CD4-positive, alpha-beta memory T cell (primary cell): ENCODE data around the gene EZH2. TPM values are rescaled to one million over a fixed set of nuclear protein-coding genes. Genes with fewer than 3 reads are reported as not detected.
A peak's percentile ranks its signal among the peaks of the same experiment; 100 is the strongest.

Source experiments
- CTCF ChIA-PET: fragments of 350-600 bp; sonication (Branson Sonifier 250); formaldehyde crosslinking; loops from one replicate; lab custom pipeline; 2021; ENCODE audit warnings: inconsistent platforms; ENCODE audit not compliant: partially characterized antibody; lab: Charles Lee
- POLR2A ChIA-PET: fragments of 350-600 bp; sonication (Branson Sonifier 250); formaldehyde crosslinking; loops from one replicate; lab custom pipeline; 2021; ENCODE audit not compliant: partially characterized antibody; lab: Charles Lee
- DNase-seq, 5 donors: peaks; one replicate each; pipeline versions ENCODE4 v3.0.0 to v3.0.0-alpha.2; 2020 to 2022; ENCODE audit warnings: mixed read lengths in 1 of 5
- H3K27ac ChIP-seq: one replicate; pipeline ENCODE4 v1.7.0; 2013; ENCODE audit warnings: low read depth, low read length
- H3K27me3 ChIP-seq: 2 replicates; pipeline ENCODE4 v1.7.0; 2013; ENCODE audit warnings: mild to moderate bottlenecking, low read length, moderate library complexity; ENCODE audit not compliant: insufficient read depth
- H3K36me3 ChIP-seq: 2 replicates; pipeline ENCODE4 v1.7.0; 2013; ENCODE audit warnings: mild to moderate bottlenecking, low read length, moderate library complexity; ENCODE audit not compliant: insufficient read depth
- H3K4me1 ChIP-seq: 2 replicates; pipeline ENCODE4 v1.7.0; 2013; ENCODE audit warnings: mild to moderate bottlenecking, low read length, moderate library complexity; ENCODE audit not compliant: insufficient read depth
- H3K4me3 ChIP-seq, 2 donors: one replicate each; pipeline ENCODE4 v1.7.0; 2013; ENCODE audit warnings: low read length in 2 of 2, mild to moderate bottlenecking in 1 of 2
- H3K9me3 ChIP-seq, 2 donors: one replicate each; pipeline ENCODE4 v1.7.0; 2013; ENCODE audit warnings: low read length in 2 of 2, control low read depth in 1 of 2; ENCODE audit not compliant: control insufficient read depth in 1 of 2
- H3K27ac Mint-ChIP-seq, 7 donors: one replicate each; pipeline ENCODE4 v1.8.0; 2020 to 2021; ENCODE audit warnings: mixed read lengths in 7 of 7, mild to moderate bottlenecking in 6 of 7, inconsistent platforms in 3 of 7, moderate library complexity in 3 of 7
- H3K27me3 Mint-ChIP-seq, 2 donors: one replicate each; pipeline ENCODE4 v1.8.0; 2020 to 2021; ENCODE audit warnings: mixed read lengths in 2 of 2
- H3K36me3 Mint-ChIP-seq, 2 donors: one replicate each; pipeline ENCODE4 v1.8.0; 2020 to 2021; ENCODE audit warnings: mixed read lengths in 2 of 2, inconsistent platforms in 1 of 2, mild to moderate bottlenecking in 1 of 2
- H3K4me1 Mint-ChIP-seq, 4 donors: one replicate each; pipeline ENCODE4 v1.8.0; 2020 to 2021; ENCODE audit warnings: mixed read lengths in 4 of 4, mild to moderate bottlenecking in 1 of 4
- H3K4me3 Mint-ChIP-seq, 8 donors: one replicate each; pipeline ENCODE4 v1.8.0; 2020 to 2021; ENCODE audit warnings: mixed read lengths in 8 of 8, mild to moderate bottlenecking in 7 of 8, moderate library complexity in 6 of 8, inconsistent platforms in 3 of 8
- H3K9me3 Mint-ChIP-seq, 8 donors: one replicate each; pipeline ENCODE4 v1.8.0; 2020 to 2021; ENCODE audit warnings: mixed read lengths in 8 of 8, mild to moderate bottlenecking in 5 of 8, inconsistent platforms in 3 of 8, moderate library complexity in 1 of 8
- intact Hi-C: fragments of 100-400 bp; cut with micrococcal nuclease; formaldehyde crosslinking; loops from one replicate; pipeline ENCODE4 v1.15.1; 2023
- polyA plus RNA-seq, 2 donors: library from polyadenylated mRNA; unstranded; fragments of 300-500 nt; fragmentation: Illumina TruSeq; gene quantifications; one replicate each; pipeline ENCODE4 v1.2.3, GENCODE V29; 2021
- total RNA-seq, 2 experiments: library from RNA; stranded (reverse); gene quantifications; one replicate each; pipeline ENCODE4 v1.2.3, GENCODE V29; 2021

EZH2 gene
- total and polyA plus RNA-seq, 4 experiments from 2014 or later, result 4.3 to 11.3 (median 7.5) TPM

DNA sequence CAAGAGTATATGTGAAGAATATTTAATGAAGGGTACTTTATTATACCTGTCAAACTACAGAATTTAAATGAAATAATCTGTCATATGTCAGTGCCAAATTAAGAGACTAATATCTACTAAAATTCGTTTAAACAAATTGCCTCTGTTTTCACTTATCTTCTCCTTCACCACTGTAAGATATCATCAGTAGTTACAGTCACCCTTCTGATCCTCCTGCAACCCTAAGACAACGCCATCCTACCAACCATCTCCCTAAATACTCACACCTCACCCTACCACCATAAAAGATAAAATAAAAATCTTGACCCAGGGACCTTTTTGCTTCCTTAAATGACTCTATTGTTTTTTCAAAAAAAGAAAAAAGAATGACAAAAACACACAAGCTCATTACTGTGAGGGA lies 20.8 kb downstream of the EZH2 start:
- CTCF ChIA-PET, result no interaction called here
- Mint-ChIP-seq H3K4me3 (peak overlapping the region in 4 of 8 donors; percentile 12 to 31 (median 18)), H3K27ac (peak overlapping the region in 2 of 7 donors; percentile 3 to 24)

DNA sequence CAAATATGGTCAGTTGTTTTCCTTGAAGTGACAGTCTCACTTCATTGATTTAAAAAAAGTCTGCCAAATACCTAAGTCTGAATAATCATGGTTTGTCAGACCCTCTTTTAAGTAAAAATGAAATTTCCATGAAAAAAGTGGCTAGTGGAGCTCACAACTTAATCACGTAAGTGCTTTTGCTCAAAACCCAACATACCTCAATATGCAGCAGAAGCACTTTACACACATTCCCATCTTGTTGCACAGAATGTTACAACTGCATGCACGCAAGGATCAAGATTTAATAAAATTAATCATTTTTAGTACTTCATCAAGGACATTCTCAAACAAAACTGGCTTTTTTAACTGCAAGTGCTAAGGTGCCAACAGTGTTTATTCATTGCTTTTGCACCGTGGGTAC lies 21.6 kb downstream of the EZH2 start:
- Histone ChIP-seq H3K9me3 (no peaks in the 10 kb centered on the region), H3K27ac (no peak overlapping the region), H3K4me1 (peaks cover 21% of the 10 kb centered on the region), H3K4me3 (no peak overlapping the region), H3K36me3 (no peaks in the 10 kb centered on the region), H3K27me3 (no peaks in the 10 kb centered on the region)
- peaks cover 18 to 37% (median 30%) of the 10 kb centered on the region in 4 donors for H3K4me1 Mint-ChIP-seq
- intact Hi-C loops, result no loop called here
- peaks cover under 1 to 2% of the 10 kb centered on the region in 2 donors for H3K36me3 Mint-ChIP-seq
- H3K27me3 Mint-ChIP-seq, result no peaks in the 10 kb centered on the region
- ChIA-PET POLR2A (no interaction called here), CTCF (no interaction called here)
- DNase-seq, result no peak
- no peak overlapping the region for H3K27ac Mint-ChIP-seq
- H3K4me3 Mint-ChIP-seq, result no peak overlapping the region
- peaks cover 0 to 3% (median 3%) of the 10 kb centered on the region in 8 donors for H3K9me3 Mint-ChIP-seq

More for the DNA sequence above, 20.8 kb downstream of the EZH2 start:
- no peaks in the 10 kb centered on the region for H3K36me3 ChIP-seq
- H3K4me1 ChIP-seq, result peaks cover 21% of the 10 kb centered on the region
- no peaks in the 10 kb centered on the region for H3K27me3 ChIP-seq
- POLR2A ChIA-PET, result no interaction called here
- no peak overlapping the region for H3K27ac ChIP-seq
- no peak for DNase-seq
- Mint-ChIP-seq H3K9me3 (peaks cover 4 to 11% (median 10%) of the 10 kb centered on the region in 8 donors), H3K4me1 (peaks cover 18 to 39% (median 33%) of the 10 kb centered on the region in 4 donors), H3K27me3 (no peaks in the 10 kb centered on the region), H3K36me3 (peaks cover 7 to 9% of the 10 kb centered on the region in 2 donors)
- intact Hi-C loops, result no loop called here
- H3K9me3 ChIP-seq, result no peaks in the 10 kb centered on the region
- H3K4me3 ChIP-seq, result no peak overlapping the region

DNA sequence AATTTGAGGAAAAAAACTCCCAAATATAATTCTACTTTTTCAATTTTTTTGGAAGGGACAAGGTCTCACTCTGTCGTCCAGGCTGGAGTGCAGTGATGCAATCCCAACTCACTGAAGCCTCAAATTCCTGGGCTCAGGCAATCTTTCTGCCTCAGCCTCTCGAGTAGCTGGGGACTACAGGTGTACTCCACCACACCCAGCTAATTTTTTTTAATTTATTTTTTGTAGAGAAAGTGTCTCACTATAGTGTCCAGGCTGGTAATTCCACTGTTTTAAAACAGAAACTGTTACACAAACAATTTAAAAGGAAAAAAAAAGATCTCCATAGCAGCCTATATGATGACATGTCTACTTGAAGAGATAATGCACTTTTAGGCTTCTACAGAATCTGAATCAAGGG lies 25.6 kb downstream of the EZH2 start:
- Mint-ChIP-seq H3K4me1 (peaks cover 14 to 27% (median 22%) of the 10 kb centered on the region in 4 donors), H3K27ac (no peak overlapping the region), H3K4me3 (no peak overlapping the region), H3K36me3 (no peaks in the 10 kb centered on the region), H3K27me3 (no peaks in the 10 kb centered on the region), H3K9me3 (no peaks in the 10 kb centered on the region)
- ChIA-PET POLR2A (interaction anchor here (0.6 to 2.3 kb wide), 3 partner anchors 12 to 54 kb away, joined by 3 to 5 read pairs (median 4); partner anchors contain the start of gene EZH2), CTCF (interaction anchor here (0.6 to 4.4 kb wide), 7 partner anchors 14 to 580 kb away, joined by 3 to 65 read pairs (median 3); no protein-coding TSS in a partner anchor)
- Histone ChIP-seq H3K9me3 (no peaks in the 10 kb centered on the region), H3K36me3 (no peaks in the 10 kb centered on the region), H3K4me3 (no peak overlapping the region), H3K4me1 (peaks cover 14% of the 10 kb centered on the region), H3K27ac (no peak overlapping the region), H3K27me3 (no peaks in the 10 kb centered on the region)
- no peak for DNase-seq
- intact Hi-C loops, result loop anchor here (5.0 kb wide), 1 partner anchor 356 kb away; no protein-coding TSS in a partner anchor

DNA sequence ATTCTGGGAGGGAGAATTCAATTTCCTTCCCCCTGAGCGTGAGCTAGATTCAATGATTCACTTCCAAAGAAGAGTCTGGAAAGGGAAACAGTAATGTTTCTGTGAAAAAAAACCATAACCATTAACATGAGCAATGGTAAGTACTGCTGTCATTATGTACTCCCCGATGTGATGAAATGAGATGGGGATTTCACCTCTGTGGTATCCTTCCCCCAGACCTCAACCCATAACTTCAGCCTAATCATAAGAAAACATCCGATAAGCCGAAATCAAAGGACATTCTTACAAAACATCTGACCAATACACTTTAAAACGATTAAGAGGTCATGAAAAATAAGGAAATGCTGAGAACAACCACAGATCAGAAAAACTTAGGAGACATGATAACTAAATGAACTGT lies 27.2 kb downstream of the EZH2 start:
- Mint-ChIP-seq H3K9me3 (no peaks in the 10 kb centered on the region), H3K27ac (no peak overlapping the region), H3K4me3 (no peak overlapping the region), H3K27me3 (no peaks in the 10 kb centered on the region), H3K36me3 (no peaks in the 10 kb centered on the region), H3K4me1 (peaks cover 11 to 21% (median 16%) of the 10 kb centered on the region in 4 donors)
- intact Hi-C loops, result loop anchor here (1.0 to 5.0 kb wide), 5 partner anchors 27 to 355 kb away; partner anchors contain the start of gene EZH2
- no peak overlapping the region for H3K27ac ChIP-seq
- H3K27me3 ChIP-seq, result no peaks in the 10 kb centered on the region
- DNase-seq, result no peak
- POLR2A ChIA-PET, result interaction anchor here (0.6 to 1.8 kb wide), 5 partner anchors 15 to 106 kb away, joined by 3 to 10 read pairs (median 5); partner anchors contain the start of gene EZH2
- no peaks in the 10 kb centered on the region for H3K36me3 ChIP-seq
- CTCF ChIA-PET, result interaction anchor here (0.8 to 4.4 kb wide), 15 partner anchors 10 to 282 kb away, joined by 3 to 65 read pairs (median 6); partner anchors contain the start of gene EZH2
- H3K9me3 ChIP-seq, result no peaks in the 10 kb centered on the region
- H3K4me3 ChIP-seq, result no peak overlapping the region
- peaks cover 20% of the 10 kb centered on the region for H3K4me1 ChIP-seq

DNA sequence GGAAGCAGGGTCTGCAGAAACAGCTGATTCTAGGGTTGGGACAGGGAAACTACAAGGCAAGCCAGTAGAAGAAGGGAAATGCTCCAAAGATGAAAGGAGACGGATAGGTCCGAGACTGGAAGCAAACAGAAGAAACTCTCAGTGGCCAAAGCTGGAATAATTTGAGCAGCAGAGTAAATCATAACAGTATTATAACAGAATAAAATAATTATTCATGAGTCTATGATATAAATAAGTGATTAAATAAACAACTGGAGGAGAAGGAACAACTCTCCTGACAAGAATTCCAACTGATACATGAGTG lies 27.6 kb downstream of the EZH2 start:
- Histone ChIP-seq H3K4me1 (peaks cover 23% of the 10 kb centered on the region), H3K36me3 (no peaks in the 10 kb centered on the region), H3K27ac (no peak overlapping the region), H3K4me3 (no peak overlapping the region), H3K27me3 (no peaks in the 10 kb centered on the region), H3K9me3 (no peaks in the 10 kb centered on the region)
- ChIA-PET CTCF (interaction anchor here (0.8 to 4.4 kb wide), 18 partner anchors 9 to 281 kb away, joined by 3 to 65 read pairs (median 6); partner anchors contain the start of gene EZH2), POLR2A (interaction anchor here (0.6 to 1.8 kb wide), 7 partner anchors 15 to 172 kb away, joined by 3 to 10 read pairs (median 3); partner anchors contain the start of gene EZH2)
- peak overlapping the region in 3 of 7 donors; percentile 14 to 62 (median 48) for H3K27ac Mint-ChIP-seq
- H3K4me1 Mint-ChIP-seq, result peaks cover 11 to 22% (median 15%) of the 10 kb centered on the region in 4 donors
- intact Hi-C loops, result loop anchor here (1.0 to 5.0 kb wide), 5 partner anchors 28 to 354 kb away; partner anchors contain the start of gene EZH2
- no peak for DNase-seq
- peak overlapping the region in 6 of 8 donors; percentile 17 to 68 (median 61) for H3K4me3 Mint-ChIP-seq
- H3K27me3 Mint-ChIP-seq, result no peaks in the 10 kb centered on the region
- no peaks in the 10 kb centered on the region for H3K36me3 Mint-ChIP-seq
- no peaks in the 10 kb centered on the region for H3K9me3 Mint-ChIP-seq

DNA sequence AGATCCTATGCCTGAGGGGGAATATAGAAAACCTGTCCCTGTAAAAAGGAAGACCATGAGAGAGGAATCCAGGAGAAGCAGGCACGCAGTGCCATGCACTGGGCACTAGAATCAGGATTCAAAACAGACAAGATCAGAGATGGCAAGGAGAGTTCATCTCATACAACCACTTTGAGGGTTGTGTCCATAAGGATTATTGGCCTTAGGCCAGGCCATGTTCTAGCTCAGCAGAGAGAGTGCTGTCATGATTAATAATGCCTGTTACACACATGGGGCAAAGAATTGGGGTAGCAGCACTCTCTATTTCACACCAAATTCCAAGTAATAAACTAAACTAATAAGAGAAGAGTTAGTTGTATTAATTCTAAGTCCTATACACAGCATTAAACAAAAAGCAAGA lies 29.1 kb downstream of the EZH2 start:
- Mint-ChIP-seq H3K27ac (peak overlapping the region in 2 of 7 donors; percentile 37 to 68), H3K4me1 (peaks cover 15 to 26% (median 19%) of the 10 kb centered on the region in 4 donors), H3K27me3 (no peaks in the 10 kb centered on the region), H3K9me3 (no peaks in the 10 kb centered on the region), H3K36me3 (no peaks in the 10 kb centered on the region), H3K4me3 (no peak overlapping the region)
- Histone ChIP-seq H3K4me3 (no peak overlapping the region), H3K36me3 (no peaks in the 10 kb centered on the region), H3K27me3 (no peaks in the 10 kb centered on the region), H3K4me1 (peaks cover 29% of the 10 kb centered on the region), H3K9me3 (no peaks in the 10 kb centered on the region), H3K27ac (no peak overlapping the region)
- ChIA-PET CTCF (interaction anchor here (0.8 to 4.4 kb wide), 7 partner anchors 9 to 280 kb away, joined by 3 to 65 read pairs (median 21); no protein-coding TSS in a partner anchor), POLR2A (interaction anchor here (1.8 kb wide), 1 partner anchor 28 kb away, joined by 10 read pairs; the partner anchor contains the start of gene EZH2)
- no peak for DNase-seq
- intact Hi-C loops, result loop anchor here (5.0 kb wide), 1 partner anchor 353 kb away; no protein-coding TSS in a partner anchor

DNA sequence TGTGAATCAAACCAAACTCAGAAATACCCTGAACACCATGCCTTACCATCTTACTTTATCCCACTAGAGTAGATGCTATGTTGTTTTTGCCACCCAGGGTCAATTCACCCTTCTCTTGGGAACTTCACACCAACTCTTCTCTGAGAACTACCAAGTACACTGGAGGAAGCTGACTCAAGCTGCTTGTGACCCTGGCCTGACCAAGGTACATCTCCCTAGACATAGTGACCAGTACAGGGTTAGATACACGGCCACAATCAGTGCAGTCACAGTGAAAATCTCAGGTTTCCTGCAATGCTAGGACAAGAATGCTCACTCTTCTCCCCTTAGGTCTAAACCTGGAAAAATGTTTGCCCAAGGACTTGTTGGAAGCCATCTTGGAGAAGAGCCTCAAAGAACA lies 31.8 kb downstream of the EZH2 start:
- Mint-ChIP-seq H3K9me3 (no peaks in the 10 kb centered on the region), H3K4me3 (no peak overlapping the region), H3K27me3 (no peaks in the 10 kb centered on the region), H3K36me3 (no peaks in the 10 kb centered on the region), H3K4me1 (peaks cover 20 to 36% (median 26%) of the 10 kb centered on the region in 4 donors), H3K27ac (no peak overlapping the region)
- DNase-seq, result no peak
- ChIA-PET CTCF (interaction anchor here (1.9 kb wide), 1 partner anchor 111 kb away, joined by 11 read pairs; no protein-coding TSS in a partner anchor), POLR2A (interaction anchor here (0.8 to 1.5 kb wide), 3 partner anchors 16 to 31 kb away, joined by 3 to 5 read pairs (median 4); no protein-coding TSS in a partner anchor)
- H3K4me3 ChIP-seq, result no peak overlapping the region
- no peaks in the 10 kb centered on the region for H3K36me3 ChIP-seq
- intact Hi-C loops, result no loop called here
- peaks cover 40% of the 10 kb centered on the region for H3K4me1 ChIP-seq
- H3K27me3 ChIP-seq, result no peaks in the 10 kb centered on the region
- H3K9me3 ChIP-seq, result no peaks in the 10 kb centered on the region
- no peak overlapping the region for H3K27ac ChIP-seq
